GM21723 (cell line): ENCODE results near the gene SCTR.
A peak's percentile ranks its signal among the peaks of the same experiment; 100 is the strongest.

Source experiments
- ATAC-seq: cut with Tn5 transposase; IDR thresholded peaks from one replicate; pipeline ENCODE4 v1.9.1; 2021; ENCODE audit warnings: mild to moderate bottlenecking, moderate library complexity; ENCODE audit not compliant: unreplicated experiment

SCTR gene

DNA sequence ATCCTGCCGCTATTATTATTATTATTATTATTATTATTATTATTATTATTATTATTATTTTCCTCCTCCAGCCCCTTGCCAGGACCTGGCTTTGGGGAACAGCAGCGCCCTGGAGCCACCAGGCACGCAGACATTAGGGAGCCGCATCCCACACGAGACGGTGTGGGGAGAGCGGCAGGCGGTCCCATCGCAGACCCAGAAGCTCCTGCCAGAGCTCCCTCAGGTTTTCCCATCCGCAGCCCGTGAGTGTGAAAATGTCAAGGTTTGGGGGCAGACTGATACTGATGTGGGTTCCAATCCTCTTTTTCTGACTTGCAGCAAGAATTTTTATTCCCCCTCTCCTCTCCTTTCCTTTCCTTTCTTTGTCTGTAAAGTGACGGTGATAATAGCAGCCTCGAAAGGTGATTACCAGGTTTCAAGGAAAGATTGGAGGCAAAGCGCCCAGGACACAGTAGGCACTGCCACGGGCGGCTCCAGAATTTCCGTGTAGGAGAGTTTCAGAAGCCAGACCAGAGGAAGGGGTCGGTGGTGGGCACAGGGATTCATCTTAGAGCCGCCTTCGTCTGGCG, 816 bp downstream of the SCTR start:
- ATAC-seq, result no peak

DNA sequence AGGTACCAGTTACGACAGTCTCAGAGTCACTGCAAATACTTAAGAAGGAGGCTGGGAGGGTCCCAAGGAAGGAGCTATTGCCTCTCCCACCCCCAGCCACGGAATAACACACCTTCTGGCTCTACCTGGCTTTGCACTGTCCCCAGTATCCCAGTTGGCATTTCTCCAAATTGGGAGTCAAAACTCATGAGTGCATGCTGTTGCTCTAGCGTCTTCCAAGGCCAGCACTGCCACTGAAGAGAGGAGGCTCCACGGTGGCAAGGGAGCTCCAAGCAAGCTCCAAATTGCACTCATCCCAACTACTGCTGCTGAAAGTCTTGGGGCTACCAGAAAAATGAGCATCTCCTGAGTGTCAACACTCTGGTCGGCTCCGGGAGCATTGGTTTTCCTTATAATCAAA, 1.6 kb downstream of the SCTR start:
- ATAC-seq, result no peak

DNA sequence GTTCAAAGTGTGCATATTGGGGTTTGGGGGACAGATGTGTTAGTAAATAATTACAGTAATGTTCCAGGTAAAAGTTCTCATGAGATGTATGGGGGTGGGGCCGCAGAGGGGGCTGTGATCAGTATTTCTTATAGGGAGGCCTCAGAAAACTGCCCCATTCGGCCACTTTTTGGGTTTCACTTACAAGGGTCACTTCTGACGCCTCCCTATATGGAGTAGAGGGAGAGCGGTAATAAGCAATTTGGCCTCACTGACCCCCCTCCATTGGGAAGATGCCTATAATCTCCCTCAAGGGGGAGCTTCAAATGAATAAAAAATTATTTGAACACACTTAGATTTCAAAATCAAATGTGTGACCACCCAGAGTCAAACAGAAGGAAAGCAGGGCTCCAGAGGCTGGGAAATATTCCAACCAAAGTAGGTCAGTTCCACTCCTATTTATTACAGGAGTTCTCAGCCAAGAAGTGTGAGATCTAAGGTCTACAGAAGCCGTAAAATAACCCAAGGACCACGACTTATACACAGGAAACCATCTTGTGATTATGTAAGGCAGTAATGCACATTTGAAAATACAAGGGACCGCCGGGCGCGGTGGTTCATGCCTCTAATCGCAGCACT, 2.7 kb downstream of the SCTR start:
- no peak for ATAC-seq

DNA sequence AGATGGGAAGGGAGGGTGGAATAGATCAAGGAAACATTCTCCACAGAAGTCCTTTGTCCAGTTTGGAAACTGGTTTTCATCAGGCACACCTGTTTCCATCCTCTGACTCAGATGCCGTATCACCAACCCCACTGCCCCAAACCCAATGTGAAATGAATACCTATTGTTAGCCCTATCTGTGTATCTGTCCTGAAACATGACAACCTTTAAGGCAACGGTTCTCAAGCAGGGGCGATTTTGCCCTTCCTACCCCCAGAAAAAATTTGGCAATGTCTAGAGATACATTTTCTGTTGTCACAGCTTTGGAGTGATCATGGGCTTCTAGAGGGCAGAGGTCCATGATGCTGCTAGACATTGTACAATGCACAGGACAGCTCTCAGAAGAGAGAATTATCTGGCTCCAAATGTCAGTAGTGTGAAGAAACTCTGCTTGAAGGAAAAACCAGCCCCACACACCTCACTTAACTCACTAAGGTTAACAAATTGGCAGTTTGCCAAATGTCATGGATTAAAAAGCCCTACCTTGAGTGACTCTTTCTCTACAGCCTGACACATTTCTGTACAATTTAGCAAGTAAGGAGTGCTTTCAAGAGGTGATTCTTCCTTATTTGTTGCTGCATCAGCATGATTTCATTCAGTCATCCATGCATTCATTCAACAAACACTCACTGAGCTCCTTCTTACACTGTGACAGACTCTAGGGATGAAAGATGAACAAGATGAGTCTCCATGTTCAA, 3.4 kb downstream of the SCTR start:
- no peak for ATAC-seq

DNA sequence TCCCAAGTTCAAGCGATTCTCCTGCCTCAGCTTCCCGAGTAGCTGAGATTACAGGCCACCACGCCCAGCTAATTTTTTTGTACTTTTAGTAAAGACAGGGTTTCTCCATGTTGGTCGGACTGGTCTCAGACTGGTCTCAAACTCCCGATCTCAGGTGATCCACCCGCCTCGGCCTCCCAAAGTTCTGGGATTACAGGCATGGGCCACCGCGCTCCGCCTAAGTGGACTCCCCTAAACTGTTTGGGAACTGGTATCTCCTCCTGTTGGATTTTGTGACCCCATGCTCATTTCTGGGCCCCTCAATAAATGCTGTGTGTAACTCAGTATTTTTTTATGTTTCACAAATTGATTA, 5.2 kb downstream of the SCTR start:
- no peak for ATAC-seq

DNA sequence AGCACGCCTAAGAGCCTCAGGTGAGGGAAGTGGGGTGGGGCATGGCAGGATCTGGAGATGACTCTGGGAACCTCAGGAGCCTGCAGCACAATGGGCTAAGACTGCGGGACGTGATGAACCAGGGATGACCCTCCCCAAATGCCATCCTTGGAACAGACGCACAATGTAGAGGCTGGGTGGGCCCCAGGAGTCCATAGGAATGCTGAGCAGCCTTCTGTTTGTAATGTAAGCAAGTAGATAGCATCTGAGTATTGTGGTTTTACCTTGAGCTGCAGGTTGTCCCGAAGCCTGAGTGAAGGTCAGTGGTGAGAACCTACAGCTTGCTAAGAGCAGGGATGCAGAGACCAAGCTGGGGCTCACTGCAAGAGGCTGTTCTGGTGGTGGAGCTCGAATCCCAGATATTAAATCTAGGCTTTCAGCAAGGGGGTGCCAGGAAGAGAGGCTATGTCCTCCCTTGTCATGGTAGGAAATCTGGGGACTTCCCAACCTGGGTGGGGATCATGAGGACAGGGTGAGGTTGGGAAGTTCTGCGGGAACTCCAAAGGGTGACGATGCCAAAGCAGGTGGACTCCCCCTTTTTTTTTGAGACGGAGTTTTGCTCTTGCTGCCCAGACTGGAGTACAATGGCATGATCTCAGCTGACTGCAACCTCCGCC, 5.8 kb downstream of the SCTR start:
- no peak for ATAC-seq

DNA sequence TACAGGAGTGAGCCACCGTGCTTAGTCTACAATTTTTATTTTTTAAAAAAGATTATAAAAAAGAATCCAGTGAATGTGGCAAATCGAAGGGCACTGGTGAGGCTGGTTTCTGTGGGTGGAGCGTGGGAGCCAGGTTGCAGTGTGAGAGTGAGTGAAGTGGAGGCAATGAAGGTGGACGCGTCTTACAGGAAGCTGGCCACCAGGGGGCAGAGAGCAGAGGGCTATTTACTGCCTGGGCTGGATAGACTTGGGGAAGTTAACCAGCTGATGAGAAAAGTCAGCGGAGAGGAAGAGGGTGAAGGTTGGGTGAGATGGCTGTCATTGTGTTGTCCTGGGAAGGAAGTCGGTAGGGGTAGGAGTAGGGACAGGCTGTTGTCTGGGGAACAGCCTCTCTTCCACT, 6.8 kb downstream of the SCTR start:
- ATAC-seq, result peak; percentile 95

DNA sequence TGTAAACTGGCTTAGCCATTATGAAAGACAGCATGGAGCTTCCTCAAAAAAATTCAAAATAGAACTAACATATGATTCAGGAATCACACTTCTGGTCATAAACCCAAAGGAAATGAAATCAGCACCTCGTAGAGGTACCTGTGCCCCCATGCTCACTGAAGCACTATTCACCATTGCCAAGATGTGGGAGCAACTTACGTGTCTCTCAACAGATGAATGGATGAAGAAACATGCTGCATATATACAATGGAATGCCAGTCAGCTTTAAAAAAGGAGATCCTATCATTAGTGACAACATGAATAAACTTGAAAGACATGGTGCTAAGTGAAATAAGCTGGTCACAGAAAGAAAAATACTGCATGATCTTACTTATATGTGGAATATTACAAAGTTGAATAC, 8.2 kb downstream of the SCTR start:
- ATAC-seq, result no peak

DNA sequence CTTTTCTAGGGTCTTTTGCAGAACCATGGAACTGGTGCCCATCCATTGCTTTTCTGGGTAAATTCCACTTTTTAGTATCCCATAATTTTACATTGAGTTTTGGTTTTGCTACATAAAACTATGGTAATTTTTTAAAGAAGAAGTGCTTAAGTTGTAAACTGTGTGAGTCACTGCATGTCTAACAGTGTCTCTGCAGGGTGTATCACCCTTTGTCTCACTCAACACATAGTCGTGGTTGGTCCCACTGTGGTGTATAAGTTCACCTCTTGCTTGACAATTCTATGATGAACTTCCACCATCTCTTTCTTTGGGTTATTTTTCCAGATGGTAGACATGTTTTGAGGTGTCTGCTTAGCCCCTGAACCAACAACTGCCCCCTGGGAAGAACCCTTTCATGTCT, 10.5 kb downstream of the SCTR start:
- no peak for ATAC-seq

DNA sequence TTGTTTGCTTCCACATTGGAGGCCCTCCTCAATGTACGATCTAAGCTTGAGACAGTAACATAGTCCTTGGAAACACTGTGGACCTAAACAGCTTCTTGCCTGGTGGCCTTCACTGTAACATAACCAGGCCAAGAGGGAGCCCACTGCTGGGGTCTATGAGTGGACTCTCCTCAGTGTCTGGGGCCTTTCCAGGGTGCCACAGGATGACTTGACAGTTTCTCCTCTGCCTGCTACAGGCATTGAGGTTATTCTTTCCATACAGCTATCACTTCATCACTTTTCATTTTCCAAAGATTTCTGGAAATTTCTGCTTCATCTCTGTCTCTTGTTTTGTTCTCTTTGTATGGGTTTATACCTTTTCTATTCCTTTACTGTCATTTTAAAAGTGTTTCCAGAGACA, 11.3 kb downstream of the SCTR start:
- no peak for ATAC-seq

DNA sequence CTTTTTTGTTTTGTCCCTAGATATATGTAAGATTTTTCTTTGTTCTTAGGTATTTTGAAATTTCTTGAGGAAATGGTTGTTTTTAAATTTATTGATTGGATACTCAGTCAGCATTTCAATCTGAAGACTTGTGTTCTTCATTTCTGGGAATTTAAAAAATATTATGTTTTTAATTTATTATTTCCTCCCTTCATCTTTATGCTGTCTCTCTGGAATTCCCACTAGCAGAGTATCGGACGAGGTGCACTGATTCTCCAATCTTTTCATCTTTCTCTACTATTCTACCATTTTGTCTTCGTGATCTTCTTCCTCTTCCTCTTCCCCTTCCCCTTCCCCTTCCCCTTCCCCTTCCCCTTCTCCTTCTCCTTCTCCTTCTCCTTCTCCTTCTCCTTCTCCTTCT, 12.3 kb downstream of the SCTR start:
- no peak for ATAC-seq

DNA sequence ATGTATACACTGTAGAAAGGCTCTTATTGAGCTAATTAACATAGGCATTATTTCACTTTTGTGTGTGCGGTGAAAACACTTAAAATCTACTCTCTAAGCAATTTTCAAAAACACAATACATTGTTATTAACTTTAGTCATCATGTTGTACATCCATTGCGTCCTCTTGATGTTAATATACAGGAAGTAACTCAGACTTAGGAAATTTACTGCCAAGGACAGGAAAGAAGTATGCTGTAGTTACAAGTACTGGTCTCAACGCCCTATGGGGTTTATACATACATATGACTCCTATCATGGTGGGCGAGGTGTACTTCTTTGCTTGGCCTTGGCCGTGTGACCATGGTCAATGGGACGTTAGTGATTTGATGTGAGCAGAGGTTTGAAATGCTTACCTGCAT, 15.5 kb downstream of the SCTR start:
- ATAC-seq, result no peak

DNA sequence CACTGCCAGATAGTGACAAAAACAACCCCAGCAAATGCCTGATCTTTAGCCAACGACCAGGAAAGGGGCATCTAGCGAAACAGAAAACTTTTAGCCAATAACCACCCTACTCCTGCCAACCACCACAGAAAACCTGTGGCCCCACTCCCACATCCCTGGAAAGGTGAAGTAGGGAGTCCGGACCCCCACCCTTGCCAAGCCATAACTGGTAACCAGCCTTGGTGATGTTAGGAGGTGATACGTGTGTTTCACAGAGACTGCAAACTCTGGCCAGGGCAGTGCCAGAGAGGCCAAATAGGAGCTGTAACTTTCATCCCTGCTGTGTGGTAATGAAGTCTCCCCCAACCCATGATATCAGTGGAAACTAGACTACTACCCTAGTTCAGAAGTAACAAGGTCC, 27.6 kb downstream of the SCTR start:
- ATAC-seq, result no peak

DNA sequence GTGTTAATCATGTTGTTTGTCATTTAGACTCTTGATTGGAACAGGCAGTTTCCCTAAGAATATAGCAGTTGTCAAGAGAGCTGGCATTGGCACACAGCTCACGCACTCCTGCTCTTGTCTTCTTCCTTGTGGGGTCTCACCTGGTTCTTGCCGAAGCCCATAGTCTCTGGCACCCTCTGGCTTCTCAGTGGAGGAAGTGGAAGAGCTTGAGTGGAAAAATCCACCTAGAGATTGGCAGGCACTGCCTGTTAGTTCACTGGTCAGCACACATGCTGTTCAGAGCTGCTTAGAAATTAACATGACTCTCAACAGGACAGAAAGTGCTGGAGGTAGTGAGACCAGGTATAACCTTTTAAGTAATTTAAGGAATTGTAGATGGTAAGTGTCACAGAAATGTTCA, 28.3 kb downstream of the SCTR start:
- no peak for ATAC-seq

DNA sequence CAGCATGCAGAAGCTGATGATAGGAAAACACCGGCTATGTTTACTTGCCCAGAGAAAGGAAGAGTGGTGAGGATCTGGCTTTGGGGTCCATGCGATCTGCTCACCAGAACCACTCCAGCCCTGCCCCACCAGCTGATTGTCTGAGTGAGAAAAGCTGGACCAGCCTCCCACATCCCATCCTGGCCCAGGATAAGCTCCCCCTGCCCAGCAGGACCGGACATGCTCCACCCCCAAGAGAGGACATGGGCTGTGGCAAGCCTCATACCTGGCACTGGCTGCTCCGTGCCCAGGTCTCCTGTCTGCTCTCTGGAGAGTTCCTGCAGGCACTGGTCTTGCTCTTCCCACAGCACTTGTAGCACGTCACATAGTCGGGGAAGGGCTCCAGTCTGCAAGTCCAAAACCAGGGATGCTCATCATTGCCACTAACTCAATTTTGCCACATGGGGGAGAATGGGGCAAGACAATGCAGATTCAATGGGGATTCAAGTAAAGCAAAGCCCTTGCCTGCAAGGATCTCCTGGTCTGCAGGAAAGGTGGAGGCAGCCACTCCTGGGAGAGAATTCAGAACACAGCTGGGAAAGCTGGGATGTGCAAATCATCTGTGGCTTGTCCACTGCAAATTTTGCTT, 30.0 kb downstream of the SCTR start:
- ATAC-seq, result no peak

DNA sequence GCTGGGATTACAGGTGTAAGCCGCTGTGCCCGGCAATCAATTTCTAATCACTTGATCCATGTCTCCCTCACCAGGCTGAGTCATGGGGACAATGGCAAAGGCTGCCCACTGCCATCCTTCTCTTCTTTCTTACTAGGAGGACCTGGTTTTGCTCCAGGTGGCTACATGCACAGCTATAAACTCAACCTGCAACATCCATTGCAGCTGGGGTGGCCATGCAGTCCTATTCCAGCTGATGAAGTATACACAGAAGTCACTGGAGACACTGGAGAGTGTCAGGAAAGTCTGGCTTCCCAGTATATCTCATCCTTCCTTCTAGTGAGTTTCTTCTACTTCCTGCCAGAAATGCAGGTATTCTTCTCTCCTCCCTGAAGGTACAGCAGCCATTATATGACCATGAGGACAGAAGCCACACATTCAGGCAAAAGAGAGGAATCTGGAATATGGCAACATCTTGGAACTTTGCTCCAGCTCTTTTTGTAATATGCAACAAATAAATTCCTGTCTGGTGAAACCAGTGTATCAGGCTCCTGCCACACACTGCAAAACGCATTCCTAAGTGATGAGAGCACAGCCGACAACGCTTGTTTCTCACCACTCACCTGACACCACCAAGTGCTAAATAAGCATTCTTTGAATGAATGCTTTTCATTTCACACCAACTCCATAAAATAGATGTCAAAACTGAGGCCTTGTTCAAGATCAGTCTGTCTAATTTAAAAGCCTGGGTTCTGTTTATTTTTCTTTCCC, 32.3 kb downstream of the SCTR start:
- ATAC-seq, result no peak

DNA sequence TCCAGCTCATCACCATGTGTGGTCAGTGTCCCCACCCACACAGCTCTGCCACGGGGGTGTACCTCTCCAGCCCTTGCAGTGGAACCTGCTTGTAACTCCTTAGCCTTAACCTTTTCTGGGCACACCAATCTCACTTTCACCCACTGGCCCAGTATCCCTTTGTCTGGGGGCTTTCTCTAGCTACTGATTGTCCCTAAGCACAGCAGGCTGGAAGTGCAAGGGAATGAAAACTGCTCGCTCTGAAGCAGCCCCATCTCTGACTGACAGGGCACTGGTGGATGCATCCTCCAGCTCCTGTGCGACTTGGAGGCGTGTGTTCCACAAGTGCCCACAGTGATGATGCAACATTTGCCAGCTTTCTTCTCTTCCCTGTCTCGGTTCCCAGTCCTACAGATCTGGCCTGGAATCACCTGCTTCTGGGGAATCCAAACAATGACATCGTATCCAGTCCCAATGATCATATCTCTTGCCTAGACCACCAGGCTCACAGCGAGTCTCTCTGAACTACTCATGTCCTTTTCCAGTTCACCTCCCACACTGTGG, 33.6 kb downstream of the SCTR start:
- no peak for ATAC-seq

DNA sequence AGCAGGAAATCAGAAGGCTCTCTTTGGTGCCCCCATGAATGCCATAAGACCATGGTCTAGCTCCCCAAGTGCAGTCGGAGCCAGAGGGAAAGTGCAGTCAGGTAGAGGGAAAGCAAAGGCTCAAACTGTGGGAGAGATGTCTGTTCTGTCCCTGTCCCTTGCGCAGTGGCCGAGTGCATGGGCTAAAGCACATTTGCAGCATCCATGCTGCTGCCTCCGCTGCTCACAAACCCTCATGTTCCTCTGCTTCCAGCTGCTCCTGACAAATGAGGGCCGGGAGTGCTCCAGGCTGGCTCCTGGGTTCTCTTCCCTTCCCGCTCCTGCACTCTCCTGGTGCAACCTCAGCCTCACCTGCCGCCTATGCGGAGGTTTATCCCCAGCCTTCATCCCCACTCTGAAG, 34.2 kb downstream of the SCTR start:
- ATAC-seq, result no peak

DNA sequence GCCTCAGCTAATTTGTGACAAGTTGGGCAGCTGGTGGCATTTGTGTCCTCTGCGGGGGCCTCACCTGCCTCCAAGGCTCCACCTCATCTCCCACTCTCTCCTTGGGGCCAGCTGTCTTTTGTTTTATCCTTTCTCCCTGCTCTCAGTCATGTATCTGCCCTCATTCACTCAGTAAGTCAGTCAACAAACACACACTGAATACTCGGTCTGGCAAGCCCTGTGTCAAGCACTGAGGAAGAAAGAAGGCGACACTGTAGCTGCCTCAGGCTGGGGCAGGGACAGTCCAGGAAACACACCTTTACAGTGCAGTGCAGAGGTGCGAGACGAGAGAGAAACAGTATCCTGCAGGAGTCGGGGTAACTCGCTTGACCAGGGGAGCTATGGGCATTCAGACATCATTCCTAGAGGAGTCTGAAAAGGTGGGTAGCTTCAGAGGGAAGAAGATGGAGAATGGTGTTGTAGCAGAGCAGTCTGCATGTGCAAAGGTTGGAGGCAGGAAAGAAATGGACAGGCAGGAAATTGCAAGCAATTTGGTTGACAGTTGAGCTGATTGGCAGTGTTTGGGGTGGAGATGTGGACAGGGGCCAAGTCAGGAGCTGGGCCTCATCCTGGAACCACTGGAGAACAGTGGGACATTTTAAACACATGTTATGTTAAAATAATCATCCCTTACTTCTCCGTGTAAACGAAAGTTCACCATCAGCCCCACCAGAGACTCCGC, 34.9 kb downstream of the SCTR start:
- no peak for ATAC-seq
